NCI-H1694 (cell line): Measurements from ENCODE around the gene NFASC.
A peak's percentile ranks its signal among the peaks of the same experiment; 100 is the strongest.

Experiments
- DNase-seq: peaks from one replicate; lab custom pipeline; 2025; lab: John Stamatoyannopoulos, UW

NFASC gene

GRCh38 chr1:204889681-204890383 lies 19.2 kb downstream of the NFASC start:
- peak; percentile 20 for DNase-seq

GRCh38 chr1:204891860-204892259 lies 21.2 kb downstream of the NFASC start:
- DNase-seq, result no peak

GRCh38 chr1:204894031-204894430 lies 23.4 kb downstream of the NFASC start:
- peak; percentile 32 for DNase-seq

GRCh38 chr1:204894606-204895005 lies 23.9 kb downstream of the NFASC start:
- no peak for DNase-seq

GRCh38 chr1:204896023-204896422 lies 25.4 kb downstream of the NFASC start:
- no peak for DNase-seq

- no peak for DNase-seq
These were observed 26.3 kb downstream of the NFASC start for GRCh38 chr1:204896787-204897469.

- DNase-seq, result no peak
These were observed 30.1 kb downstream of the NFASC start for GRCh38 chr1:204900721-204901120.

GRCh38 chr1:204902671-204903070 lies 32.0 kb downstream of the NFASC start:
- no peak for DNase-seq

GRCh38 chr1:204904228-204904810 lies 33.7 kb downstream of the NFASC start:
- no peak for DNase-seq

- no peak for DNase-seq
These were observed 38.4 kb downstream of the NFASC start for GRCh38 chr1:204909109-204909508.

- no peak for DNase-seq
These were observed 45.3 kb downstream of the NFASC start for GRCh38 chr1:204915861-204916495.

GRCh38 chr1:204917802-204918201 lies 47.1 kb downstream of the NFASC start:
- no peak for DNase-seq

- no peak for DNase-seq
These were observed 49.8 kb downstream of the NFASC start for GRCh38 chr1:204920511-204920910.

GRCh38 chr1:204920967-204921366 lies 50.3 kb downstream of the NFASC start:
- no peak for DNase-seq

- no peak for DNase-seq
These were observed 51.3 kb downstream of the NFASC start for GRCh38 chr1:204921855-204922516.

- peak; percentile 18 for DNase-seq
These were observed 52.5 kb downstream of the NFASC start for GRCh38 chr1:204923201-204923600.

GRCh38 chr1:204923626-204924012 lies 53.0 kb downstream of the NFASC start:
- no peak for DNase-seq

GRCh38 chr1:204924013-204924759 lies 53.5 kb downstream of the NFASC start:
- DNase-seq, result peak; percentile 48

GRCh38 chr1:204925701-204926100 lies 55.0 kb downstream of the NFASC start:
- no peak for DNase-seq

- DNase-seq, result no peak
These were observed 57.3 kb downstream of the NFASC start for GRCh38 chr1:204927673-204928641.
